GM12878 (cell line): ENCODE results near the gene NEK11. TPM values are rescaled to one million over a fixed set of nuclear protein-coding genes. Genes with fewer than 3 reads are reported as not detected.

Source experiments
- ATAC-seq: fragments of 200-7000 bp; cut with Tn5 transposase; 3 replicates; pipeline ENCODE4 v1.9.1; 2020; ENCODE audit warnings: mild to moderate bottlenecking, moderate library complexity
- BruUV-seq: library from RNA; stranded (reverse); fragments of 400-500 nt; replicated peaks from 2 replicates; lab custom pipeline; 2021; lab: Mats Ljungman, UMichigan
- CTCF ChIA-PET: fragments of 300-600 bp; sonication (Branson Sonifier 250); formaldehyde crosslinking; extraction: SDS; loops from one replicate; lab custom pipeline; 2021; ENCODE audit warnings: inconsistent platforms; lab: Yijun Ruan, JAX
- POLR2A ChIA-PET: fragments of 350-600 bp; formaldehyde crosslinking; extraction: SDS; loops from one replicate; lab custom pipeline; 2021; ENCODE audit warnings: inconsistent platforms; lab: Charles Lee
- RAD21 ChIA-PET: fragments of 300-600 bp; sonication (Branson Sonifier 250); formaldehyde crosslinking; loops from one replicate; lab custom pipeline; 2023; ENCODE audit warnings: antibody characterized with exemption; ENCODE audit not compliant: unreplicated experiment; lab: Charles Lee
- SMC1A ChIA-PET: fragments of 300-600 bp; sonication (Branson Sonifier 250); formaldehyde crosslinking; loops from one replicate; lab custom pipeline; 2023; ENCODE audit not compliant: unreplicated experiment, uncharacterized antibody; lab: Charles Lee
- DNase-seq: peaks from one replicate; pipeline ENCODE4 v3.0.0-alpha.2; 2011; ENCODE audit warnings: low read depth, low spot score
- FAIRE-seq: peaks from 3 replicates; lab custom pipeline; 2011; peaks lifted over from hg19 to GRCh38; lab: Jason Lieb, UNC
- H2AFZ ChIP-seq: 2 replicates; pipeline ENCODE4 v1.6.0; 2011; ENCODE audit warnings: low read depth, low read length, control low read depth; ENCODE audit not compliant: control insufficient read depth
- H3K27ac ChIP-seq: 2 replicates; pipeline ENCODE4 v1.5.1; 2011; ENCODE audit warnings: control low read depth; ENCODE audit not compliant: control insufficient read depth, insufficient read depth
- H3K27me3 ChIP-seq, 2 experiments: replicated peaks in 1 of 2; 2 replicates each; pipeline versions ENCODE4 v1.6.0 to v1.6.1; 2011; ENCODE audit warnings: low read length in 1 of 2; ENCODE audit not compliant: control insufficient read depth in 2 of 2, insufficient read depth in 2 of 2
- H3K36me3 ChIP-seq, 2 experiments: 2 replicates each; pipeline ENCODE4 v1.5.1; 2011; ENCODE audit warnings: low read length in 1 of 2; ENCODE audit not compliant: control insufficient read depth in 2 of 2, insufficient read depth in 2 of 2
- H3K4me1 ChIP-seq: 2 replicates; pipeline ENCODE4 v1.6.1; 2011; ENCODE audit warnings: mild to moderate bottlenecking, low read length, moderate library complexity, mixed read lengths; ENCODE audit not compliant: control insufficient read depth, insufficient read depth
- H3K4me2 ChIP-seq: 2 replicates; pipeline ENCODE4 v1.6.0; 2011; ENCODE audit warnings: control low read depth; ENCODE audit not compliant: control insufficient read depth, insufficient read depth
- H3K4me3 ChIP-seq: fragments of 200-600 bp; sonication (generic); 2 replicates; pipeline ENCODE4 v1.5.1; 2016
- H3K79me2 ChIP-seq: 2 replicates; pipeline ENCODE4 v1.6.0; 2011; ENCODE audit warnings: low read length; ENCODE audit not compliant: control insufficient read depth, insufficient read depth
- H3K9ac ChIP-seq: 2 replicates; pipeline ENCODE4 v1.8.0; 2011; ENCODE audit warnings: low read length, control low read depth, mixed read lengths; ENCODE audit not compliant: control insufficient read depth, insufficient read depth
- H3K9me3 ChIP-seq: replicated peaks from 3 replicates; pipeline ENCODE4 v1.5.1; 2011; ENCODE audit warnings: mild to moderate bottlenecking, low read length; ENCODE audit not compliant: control insufficient read depth, insufficient read depth
- H4K20me1 ChIP-seq: 2 replicates; pipeline ENCODE4 v1.6.0; 2011; ENCODE audit not compliant: control insufficient read depth, insufficient read depth
- ASH2L ChIP-seq: fragments of 300-600, 200-600 bp; sonication (generic); IDR thresholded peaks from 2 replicates; pipeline ENCODE4 v1.6.1; 2017; ENCODE audit warnings: low read depth, mild to moderate bottlenecking, borderline replicate concordance
- CBFB ChIP-seq: IDR thresholded peaks from 2 replicates; pipeline ENCODE4 v1.6.1; 2016; ENCODE audit warnings: antibody characterized with exemption, low read depth
- CEBPB ChIP-seq, 2 experiments: fragments of 150-350 bp in 1 of 2; IDR thresholded peaks; 2 replicates each; pipeline ENCODE4 v1.6.1; 2012 to 2014; ENCODE audit warnings: low read depth in 2 of 2, low read length in 2 of 2, borderline replicate concordance in 1 of 2, inconsistent platforms in 1 of 2
- FOXM1 ChIP-seq: IDR thresholded peaks from 2 replicates; pipeline ENCODE4 v1.6.1; 2012; ENCODE audit warnings: low read depth, mild to moderate bottlenecking, inconsistent platforms, low read length, moderate library complexity
- HDGF ChIP-seq: fragments of 450-650 bp; IDR thresholded peaks from 2 replicates; pipeline ENCODE4 v1.6.1; 2016; ENCODE audit warnings: antibody characterized with exemption
- MEF2B ChIP-seq: fragments of 450-650 bp; IDR thresholded peaks from 2 replicates; pipeline ENCODE4 v1.6.1; 2018; ENCODE audit warnings: mild to moderate bottlenecking, moderate library complexity; ENCODE audit not compliant: partially characterized antibody, poor library complexity, severe bottlenecking
- NFYA ChIP-seq: IDR thresholded peaks from 2 replicates; pipeline ENCODE4 v1.6.1; 2011; ENCODE audit warnings: low read depth, mild to moderate bottlenecking, low read length, improper control_type of control experiment, borderline replicate concordance
- NFYB ChIP-seq: IDR thresholded peaks from 2 replicates; pipeline ENCODE4 v1.6.1; 2011; ENCODE audit warnings: low read depth, mild to moderate bottlenecking, low read length, improper control_type of control experiment, moderate library complexity; ENCODE audit not compliant: insufficient read depth
- SPI1 ChIP-seq: IDR thresholded peaks from 2 replicates; pipeline ENCODE4 v1.6.1; 2011; ENCODE audit warnings: low read depth, mild to moderate bottlenecking, low read length, moderate library complexity, borderline replicate concordance; ENCODE audit not compliant: insufficient read depth
- SREBF1 ChIP-seq: IDR thresholded peaks from 2 replicates; pipeline ENCODE4 v1.6.1; 2012; ENCODE audit warnings: mild to moderate bottlenecking, low read length
- STAT3 ChIP-seq: IDR thresholded peaks from 2 replicates; pipeline ENCODE4 v1.6.1; 2011; ENCODE audit warnings: low read depth, low read length, improper control_type of control experiment
- SUZ12 ChIP-seq: fragments of 200-600 bp; sonication (generic); IDR thresholded peaks from one replicate; pipeline ENCODE4 v1.6.1; 2018; ENCODE audit warnings: antibody characterized with exemption, mild to moderate bottlenecking; ENCODE audit not compliant: unreplicated experiment
- YBX1 ChIP-seq: fragments of 450-650 bp; IDR thresholded peaks from 2 replicates; pipeline ENCODE4 v1.6.1; 2016; ENCODE audit warnings: antibody characterized with exemption
- ZZZ3 ChIP-seq: IDR thresholded peaks from 2 replicates; pipeline ENCODE4 v1.6.1; 2011; ENCODE audit warnings: low read depth; ENCODE audit not compliant: control insufficient read depth, insufficient read length
- in situ Hi-C: fragments of 300-500 bp; cut with MboI; formaldehyde crosslinking; loops from 9 replicates; pipeline ENCODE4 v1.14.3; 2018; ENCODE audit warnings: mixed read lengths
- intact Hi-C: fragments of 100-400 bp; cut with micrococcal nuclease; formaldehyde crosslinking; loops from one replicate; pipeline ENCODE4 v1.14.2; 2022; ENCODE audit not compliant: unreplicated experiment
- polyA plus RNA-seq, 11 experiments: library from polyadenylated mRNA; depleted of rRNA in 4 of 11; unstranded in 6 of 11; stranded (reverse) in 5 of 11; fragments of >200 nt; fragmentation: Nextera tagmentation in 4 of 11; fragmentation: Illumina TruSeq in 1 of 11; extraction: Ambion mirVana in 4 of 11; extraction: Trizol in 1 of 11; gene quantifications; 1 replicate in 1 of 11; 2 replicates in 10 of 11; pipeline versions ENCODE4 v1.2.1 to v1.2.3, GENCODE V29; 2011 to 2016; ENCODE audit warnings: inconsistent platforms in 2 of 11, missing spikeins in 2 of 11, low read depth in 1 of 11
- total RNA-seq, 4 experiments: library from RNA; depleted of rRNA in 3 of 4; stranded (reverse); fragments of >200 nt in 3 of 4; fragmentation: Illumina TruSeq in 1 of 4; extraction: Trizol in 1 of 4; gene quantifications; 2 replicates each; pipeline versions ENCODE4 v1.2.1 to v1.2.3, GENCODE V29; 2013 to 2021
- TF ChIP-seq, protein P1 (sequence below): fragments of 450-650 bp; IDR thresholded peaks from 2 replicates; pipeline ENCODE4 v1.6.1; 2017; ENCODE audit warnings: low read depth, mild to moderate bottlenecking, moderate library complexity
- TF ChIP-seq, protein P2 (sequence below): fragments of 450-650 bp; IDR thresholded peaks from 2 replicates; pipeline ENCODE4 v1.6.1; 2014; ENCODE audit warnings: mild to moderate bottlenecking
- TF ChIP-seq, protein P3 (sequence below): fragments of 450-650 bp; formaldehyde crosslinking; IDR thresholded peaks from 2 replicates; pipeline ENCODE4 v1.4.0; 2022; ENCODE audit warnings: mild to moderate bottlenecking, moderate library complexity
- TF ChIP-seq, protein P4 (sequence below): IDR thresholded peaks from 2 replicates; pipeline ENCODE4 v1.6.1; 2011; ENCODE audit warnings: borderline replicate concordance, low read depth, mild to moderate bottlenecking, moderate library complexity, mixed read lengths, low read length; ENCODE audit not compliant: insufficient read depth; ENCODE audit errors: extremely low read length

Gene NEK11
- total and polyA plus RNA-seq, 10 of the 15 experiments (the other 5 are each of a cell fraction or from before 2014, with no cell fraction given): 0.05 to 0.94 (median 0.36) TPM; not detected in 1

DNA sequence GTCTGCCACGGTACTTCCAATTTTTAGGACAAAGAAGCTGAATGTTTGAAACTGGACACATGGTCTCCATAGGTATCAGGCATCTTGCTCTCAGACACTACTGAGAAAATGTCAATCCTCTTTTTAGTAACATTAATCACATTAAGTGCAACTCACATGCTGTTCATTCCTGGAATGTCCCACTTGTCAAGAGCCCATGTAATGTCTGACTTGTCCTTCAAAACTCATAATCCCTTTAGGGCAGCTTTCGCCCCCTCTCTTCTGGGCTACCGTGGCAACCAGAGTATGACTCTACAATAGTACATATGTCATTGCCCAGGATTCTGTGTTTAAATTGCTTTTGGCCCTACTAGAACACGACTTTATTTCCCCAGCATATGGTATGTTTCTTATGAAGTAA, 367.2 kb downstream of the NEK11 start (continued):
- TF ChIP-seq, protein P1, sequence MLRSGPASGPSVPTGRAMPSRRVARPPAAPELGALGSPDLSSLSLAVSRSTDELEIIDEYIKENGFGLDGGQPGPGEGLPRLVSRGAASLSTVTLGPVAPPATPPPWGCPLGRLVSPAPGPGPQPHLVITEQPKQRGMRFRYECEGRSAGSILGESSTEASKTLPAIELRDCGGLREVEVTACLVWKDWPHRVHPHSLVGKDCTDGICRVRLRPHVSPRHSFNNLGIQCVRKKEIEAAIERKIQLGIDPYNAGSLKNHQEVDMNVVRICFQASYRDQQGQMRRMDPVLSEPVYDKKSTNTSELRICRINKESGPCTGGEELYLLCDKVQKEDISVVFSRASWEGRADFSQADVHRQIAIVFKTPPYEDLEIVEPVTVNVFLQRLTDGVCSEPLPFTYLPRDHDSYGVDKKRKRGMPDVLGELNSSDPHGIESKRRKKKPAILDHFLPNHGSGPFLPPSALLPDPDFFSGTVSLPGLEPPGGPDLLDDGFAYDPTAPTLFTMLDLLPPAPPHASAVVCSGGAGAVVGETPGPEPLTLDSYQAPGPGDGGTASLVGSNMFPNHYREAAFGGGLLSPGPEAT: no peak
- TF ChIP-seq YBX1 (no peak), STAT3 (no peak), FOXM1 (no peak), NFYA (no peak), SREBF1 (no peak), ASH2L (no peak), HDGF (no peak), CBFB (no peak), SUZ12 (no peak), NFYB (no peak)
- TF ChIP-seq, protein P2, sequence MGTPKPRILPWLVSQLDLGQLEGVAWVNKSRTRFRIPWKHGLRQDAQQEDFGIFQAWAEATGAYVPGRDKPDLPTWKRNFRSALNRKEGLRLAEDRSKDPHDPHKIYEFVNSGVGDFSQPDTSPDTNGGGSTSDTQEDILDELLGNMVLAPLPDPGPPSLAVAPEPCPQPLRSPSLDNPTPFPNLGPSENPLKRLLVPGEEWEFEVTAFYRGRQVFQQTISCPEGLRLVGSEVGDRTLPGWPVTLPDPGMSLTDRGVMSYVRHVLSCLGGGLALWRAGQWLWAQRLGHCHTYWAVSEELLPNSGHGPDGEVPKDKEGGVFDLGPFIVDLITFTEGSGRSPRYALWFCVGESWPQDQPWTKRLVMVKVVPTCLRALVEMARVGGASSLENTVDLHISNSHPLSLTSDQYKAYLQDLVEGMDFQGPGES: no peak

DNA sequence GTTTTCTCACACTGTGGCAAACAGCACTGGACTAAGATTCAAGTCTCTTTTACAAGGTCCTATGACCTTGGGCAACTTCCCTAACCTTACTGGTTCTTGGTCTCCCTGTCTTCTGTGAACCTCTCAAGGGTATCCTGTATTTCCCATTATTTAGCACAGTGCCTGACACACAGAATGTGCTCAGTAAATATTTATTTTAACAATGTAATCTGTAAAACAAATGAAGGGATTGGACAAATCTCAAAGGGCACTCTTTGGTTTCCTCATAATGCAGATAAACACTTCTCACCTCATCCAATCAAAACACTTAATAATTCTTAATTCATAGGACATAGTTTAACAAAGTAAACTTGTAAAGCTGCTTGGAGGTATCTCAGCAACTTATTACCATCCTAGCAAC, 367.7 kb downstream of the NEK11 start:
- DNase-seq (no peak), ATAC-seq (no peak), FAIRE-seq (no peak)
- ChIA-PET SMC1A (no interaction called here), CTCF (no interaction called here), POLR2A (no interaction called here), RAD21 (no interaction called here)
- no peaks in the 10 kb centered on the region for H3K36me3 ChIP-seq
- no peaks in the 10 kb centered on the region for H3K79me2 ChIP-seq
- H3K4me2 ChIP-seq: no peak overlapping the region
- no peak overlapping the region for H3K4me3 ChIP-seq
- no TSS peak for BruUV-seq
- no peaks in the 10 kb centered on the region for H3K4me1 ChIP-seq
- in situ Hi-C loops: no loop called here
- H4K20me1 ChIP-seq: no peaks in the 10 kb centered on the region
- intact Hi-C loops: no loop called here
- no peaks in the 10 kb centered on the region; a peak in 1 of 4 replicates for H3K27me3 ChIP-seq
- no peak overlapping the region for H3K9ac ChIP-seq
- no peaks in the 10 kb centered on the region for H3K9me3 ChIP-seq
- H3K27ac ChIP-seq: no peak overlapping the region
- H2AFZ ChIP-seq: no peak overlapping the region
- TF ChIP-seq YBX1 (no peak), CEBPB (IDR thresholded peaks at IDR 0.05; ENCODE audit: borderline replicate concordance in 1 of 2, low read depth in 2 of 2, low read length in 2 of 2) (no peak), SPI1 (no peak), MEF2B (no peak), ZZZ3 (no peak)
- TF ChIP-seq, protein P3, sequence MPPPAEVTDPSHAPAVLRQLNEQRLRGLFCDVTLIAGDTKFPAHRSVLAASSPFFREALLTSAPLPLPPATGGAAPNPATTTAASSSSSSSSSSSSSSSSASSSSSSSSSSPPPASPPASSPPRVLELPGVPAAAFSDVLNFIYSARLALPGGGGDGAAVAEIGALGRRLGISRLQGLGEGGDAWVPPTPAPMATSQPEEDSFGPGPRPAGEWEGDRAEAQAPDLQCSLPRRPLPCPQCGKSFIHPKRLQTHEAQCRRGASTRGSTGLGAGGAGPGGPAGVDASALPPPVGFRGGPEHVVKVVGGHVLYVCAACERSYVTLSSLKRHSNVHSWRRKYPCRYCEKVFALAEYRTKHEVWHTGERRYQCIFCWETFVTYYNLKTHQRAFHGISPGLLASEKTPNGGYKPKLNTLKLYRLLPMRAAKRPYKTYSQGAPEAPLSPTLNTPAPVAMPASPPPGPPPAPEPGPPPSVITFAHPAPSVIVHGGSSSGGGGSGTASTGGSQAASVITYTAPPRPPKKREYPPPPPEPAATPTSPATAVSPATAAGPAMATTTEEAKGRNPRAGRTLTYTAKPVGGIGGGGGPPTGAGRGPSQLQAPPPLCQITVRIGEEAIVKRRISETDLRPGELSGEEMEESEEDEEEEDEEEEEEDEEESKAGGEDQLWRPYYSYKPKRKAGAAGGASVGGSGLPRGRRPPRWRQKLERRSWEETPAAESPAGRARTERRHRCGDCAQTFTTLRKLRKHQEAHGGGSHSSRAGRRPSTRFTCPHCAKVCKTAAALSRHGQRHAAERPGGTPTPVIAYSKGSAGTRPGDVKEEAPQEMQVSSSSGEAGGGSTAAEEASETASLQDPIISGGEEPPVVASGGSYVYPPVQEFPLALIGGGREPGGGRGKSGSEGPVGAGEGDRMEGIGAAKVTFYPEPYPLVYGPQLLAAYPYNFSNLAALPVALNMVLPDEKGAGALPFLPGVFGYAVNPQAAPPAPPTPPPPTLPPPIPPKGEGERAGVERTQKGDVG (CRISPR knock-in tag): no peak
- TF ChIP-seq, protein P4, sequence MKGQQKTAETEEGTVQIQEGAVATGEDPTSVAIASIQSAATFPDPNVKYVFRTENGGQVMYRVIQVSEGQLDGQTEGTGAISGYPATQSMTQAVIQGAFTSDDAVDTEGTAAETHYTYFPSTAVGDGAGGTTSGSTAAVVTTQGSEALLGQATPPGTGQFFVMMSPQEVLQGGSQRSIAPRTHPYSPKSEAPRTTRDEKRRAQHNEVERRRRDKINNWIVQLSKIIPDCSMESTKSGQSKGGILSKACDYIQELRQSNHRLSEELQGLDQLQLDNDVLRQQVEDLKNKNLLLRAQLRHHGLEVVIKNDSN: no peak
